ENCODE measurements around the gene APOD.

APOD gene

GRCh38 chr3:195524171-195524896, 59.4 kb downstream of the APOD start:
- TF ChIP-seq ZNF837 (tag by site-specific recombination; IDR thresholded peaks at IDR 0.05), result no peak
- TF ChIP-seq ZBTB7A (tag by site-specific recombination; IDR thresholded peaks at IDR 0.05; ENCODE audit: low read depth), result no peak
- TF ChIP-seq ZSCAN18 (tag by site-specific recombination; IDR thresholded peaks at IDR 0.05), result no peak
- TF ChIP-seq ZNF341 (tag by site-specific recombination; IDR thresholded peaks at IDR 0.05; ENCODE audit: low read depth), result no peak
- TF ChIP-seq ZNF404 (tag by site-specific recombination; IDR thresholded peaks at IDR 0.05), result no peak
- no peak for TF ChIP-seq ZNF280C (tag by site-specific recombination; IDR thresholded peaks at IDR 0.05)
- TF ChIP-seq ZNF510 (tag by site-specific recombination; IDR thresholded peaks at IDR 0.05; ENCODE audit: insufficient replicate concordance), result no peak
- no peak for TF ChIP-seq GLIS2 (tag by site-specific recombination; IDR thresholded peaks at IDR 0.05)
- TF ChIP-seq ZNF514 (tag by site-specific recombination; IDR thresholded peaks at IDR 0.05), result no peak
- TF ChIP-seq ZEB2 (tag by site-specific recombination; IDR thresholded peaks at IDR 0.05), result no peak
- TF ChIP-seq MYNN (tag by site-specific recombination; IDR thresholded peaks at IDR 0.05; ENCODE audit: borderline replicate concordance), result no peak
- no peak for TF ChIP-seq ZFP37 (tag by site-specific recombination; IDR thresholded peaks at IDR 0.05)
- H3K36me3 ChIP-seq (ENCODE audit: control insufficient read depth in 2 of 2, insufficient read depth in 1 of 2, low read length in 2 of 2), result peaks cover 0 to 22% of the 10 kb centered on the region in 2 experiments; a peak in 2 of 3 replicates
- H3K9me3 ChIP-seq (ENCODE audit: control insufficient read depth, insufficient read depth, low read depth, low read length), result no peaks in the 10 kb centered on the region
- ChIA-PET POLR2A (interaction anchor here (1.5 kb wide), 1 partner anchor 253 kb away, joined by 4 read pairs; the partner anchor contains the start of gene XXYLT1), CTCF (interaction anchor here (7.0 kb wide), 1 partner anchor 254 kb away, joined by 92 read pairs; the partner anchor contains the start of gene XXYLT1)
- no peak overlapping the region for H3K27ac ChIP-seq (ENCODE audit: extremely low read depth, low read depth, low read length)
- H3K4me1 ChIP-seq (ENCODE audit: control insufficient read depth, insufficient read depth, low read length), result no peaks in the 10 kb centered on the region
- no peak overlapping the region for H3K4me3 ChIP-seq (ENCODE audit: low read depth, low read length)

GRCh38 chr3:195522254-195523023, 61.3 kb downstream of the APOD start:
- TF ChIP-seq ZNF654 (tag by site-specific recombination; IDR thresholded peaks at IDR 0.05; ENCODE audit: low read depth) (peak; percentile 59), ZNF155 (tag by site-specific recombination; IDR thresholded peaks at IDR 0.05) (no peak), ZNF660 (tag by site-specific recombination; IDR thresholded peaks at IDR 0.05) (peak; percentile 39; the same call in 1 of the 2 replicates)
- TF ChIP-seq, protein P1, sequence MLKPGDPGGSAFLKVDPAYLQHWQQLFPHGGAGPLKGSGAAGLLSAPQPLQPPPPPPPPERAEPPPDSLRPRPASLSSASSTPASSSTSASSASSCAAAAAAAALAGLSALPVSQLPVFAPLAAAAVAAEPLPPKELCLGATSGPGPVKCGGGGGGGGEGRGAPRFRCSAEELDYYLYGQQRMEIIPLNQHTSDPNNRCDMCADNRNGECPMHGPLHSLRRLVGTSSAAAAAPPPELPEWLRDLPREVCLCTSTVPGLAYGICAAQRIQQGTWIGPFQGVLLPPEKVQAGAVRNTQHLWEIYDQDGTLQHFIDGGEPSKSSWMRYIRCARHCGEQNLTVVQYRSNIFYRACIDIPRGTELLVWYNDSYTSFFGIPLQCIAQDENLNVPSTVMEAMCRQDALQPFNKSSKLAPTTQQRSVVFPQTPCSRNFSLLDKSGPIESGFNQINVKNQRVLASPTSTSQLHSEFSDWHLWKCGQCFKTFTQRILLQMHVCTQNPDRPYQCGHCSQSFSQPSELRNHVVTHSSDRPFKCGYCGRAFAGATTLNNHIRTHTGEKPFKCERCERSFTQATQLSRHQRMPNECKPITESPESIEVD (tag by site-specific recombination; IDR thresholded peaks at IDR 0.05), result peak; percentile 40; the same call in 1 of the 2 replicates
- Histone ChIP-seq H3K9me3 (ENCODE audit: control insufficient read depth, insufficient read depth, low read depth, low read length) (no peaks in the 10 kb centered on the region), H3K4me1 (ENCODE audit: control insufficient read depth, insufficient read depth, low read length) (no peaks in the 10 kb centered on the region), H3K36me3 (ENCODE audit: control insufficient read depth in 2 of 2, insufficient read depth in 1 of 2, low read length in 2 of 2) (peaks cover 0 to 26% of the 10 kb centered on the region in 2 experiments; a peak in 2 of 3 replicates), H3K27ac (ENCODE audit: extremely low read depth, low read depth, low read length) (no peak overlapping the region), H3K4me3 (ENCODE audit: low read depth, low read length) (no peak overlapping the region)
- ChIA-PET CTCF (interaction anchor here (0.5 to 7.0 kb wide), 18 partner anchors 8 to 1090 kb away, joined by 3 to 92 read pairs (median 3); partner anchors contain the start of gene XXYLT1), POLR2A (no interaction called here)

Data from HEK293 (cell line).